Stimulated activated effector memory CD8-positive, alpha-beta T cell treated with anti-CD3 and anti-CD28 coated beads, Interleukin-12 subunit alpha, Interleukin-12 subunit beta, amount 100 ng/mL, for 72 hours (primary cell): ENCODE measurements around the gene NTHL1.

Experiments
- ATAC-seq: fragments of 150-1000 bp; cut with Tn5 transposase; 2 replicates; pipeline ENCODE4 v1.10.0; 2021
- DNase-seq, 2 donors: peaks; one replicate each; pipeline ENCODE4 v3.0.0; 2021 to 2022; ENCODE audit warnings: low spot score in 2 of 2
- H3K27ac Mint-ChIP-seq: one replicate; pipeline ENCODE4 v1.8.0; 2022; ENCODE audit warnings: mild to moderate bottlenecking, mixed read lengths
- H3K36me3 Mint-ChIP-seq: one replicate; pipeline ENCODE4 v1.8.0; 2022; ENCODE audit warnings: mild to moderate bottlenecking, mixed read lengths
- H3K4me1 Mint-ChIP-seq: one replicate; pipeline ENCODE4 v1.8.0; 2022; ENCODE audit warnings: mixed read lengths
- H3K4me3 Mint-ChIP-seq: one replicate; pipeline ENCODE4 v1.8.0; 2022; ENCODE audit warnings: mild to moderate bottlenecking, mixed read lengths
- H3K9me3 Mint-ChIP-seq: one replicate; pipeline ENCODE4 v1.8.0; 2022; ENCODE audit warnings: mixed read lengths

The NTHL1 gene

GRCh38 chr16:2033057-2033908 lies 14.4 kb downstream of the NTHL1 start:
- Mint-ChIP-seq H3K4me1 (peaks cover 6% of the 10 kb centered on the region), H3K27ac (no peak overlapping the region), H3K9me3 (no peaks in the 10 kb centered on the region), H3K4me3 (no peak overlapping the region), H3K36me3 (no peaks in the 10 kb centered on the region)
- DNase-seq = no peak
- peak; percentile 5 for ATAC-seq

DNA sequence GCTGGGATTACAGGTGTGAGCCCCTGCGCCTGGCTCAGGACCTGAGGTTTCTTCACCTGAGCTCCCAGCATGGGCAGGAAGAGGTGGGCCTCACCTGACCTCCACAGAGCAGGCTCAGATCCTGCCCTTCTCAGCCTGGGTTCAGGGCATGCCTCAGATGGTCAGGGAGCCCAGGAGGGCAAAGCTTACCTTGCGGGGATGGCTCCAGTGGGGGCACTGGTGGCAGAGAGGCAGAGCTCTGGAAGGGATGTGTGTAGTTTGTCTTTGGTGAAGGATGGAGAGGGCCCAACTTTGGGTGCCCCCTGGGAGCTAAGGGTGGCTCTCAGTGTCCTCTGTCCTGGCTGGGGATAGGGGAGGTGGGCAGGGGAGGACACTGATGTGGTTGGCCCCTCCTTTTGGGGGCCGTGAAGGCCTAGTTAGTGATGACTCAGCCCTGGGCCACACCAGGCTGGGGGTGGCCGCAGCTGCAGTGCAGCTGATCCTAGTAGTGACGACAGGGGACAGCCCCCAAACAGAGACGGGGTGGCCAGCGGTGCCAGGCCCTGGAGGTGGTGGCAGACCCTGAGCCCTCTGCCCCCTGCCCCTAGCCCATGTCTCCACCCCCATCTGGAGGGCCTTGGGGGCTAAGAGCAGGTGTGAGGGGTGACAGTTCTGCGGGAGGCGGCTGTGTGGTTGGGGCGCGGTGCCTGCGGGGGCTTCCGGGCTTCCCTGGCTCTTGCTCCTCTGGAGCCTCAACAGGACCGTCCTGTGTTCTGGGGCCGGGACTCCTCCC lies 15.2 kb downstream of the NTHL1 start:
- ATAC-seq (no peak), DNase-seq (no peak)
- Mint-ChIP-seq H3K4me1 (peaks cover 8% of the 10 kb centered on the region), H3K9me3 (no peaks in the 10 kb centered on the region), H3K36me3 (no peaks in the 10 kb centered on the region), H3K27ac (peak overlapping the region; percentile 78), H3K4me3 (no peak overlapping the region)

DNA sequence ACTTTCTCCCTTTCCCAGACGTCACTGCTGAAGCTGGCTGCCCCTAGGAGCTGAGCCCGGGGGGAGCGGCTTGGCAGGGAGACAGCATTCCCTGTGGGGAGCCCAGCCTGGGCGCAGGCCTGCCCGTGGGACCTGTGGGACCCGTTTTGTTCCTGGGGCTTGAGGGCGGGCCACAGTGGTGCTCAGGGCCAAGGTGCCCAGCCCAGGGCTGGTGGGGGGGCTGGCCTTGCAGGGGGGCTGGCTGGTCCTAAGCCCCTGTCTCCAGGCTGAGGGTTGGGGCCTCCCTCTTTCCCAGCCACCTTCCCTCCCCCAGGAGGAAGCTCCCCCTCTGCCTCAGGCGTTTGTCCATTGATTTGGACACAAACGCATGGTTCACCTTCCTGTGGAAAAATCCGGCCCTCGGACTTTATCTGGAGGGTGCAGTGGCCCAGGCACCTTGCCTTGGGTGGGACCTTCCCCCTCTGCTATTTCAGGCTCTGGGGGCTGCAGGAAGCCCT lies 16.5 kb downstream of the NTHL1 start:
- peak overlapping the region; percentile 78 for H3K27ac Mint-ChIP-seq
- ATAC-seq = no peak
- no peaks in the 10 kb centered on the region for H3K9me3 Mint-ChIP-seq
- no peak overlapping the region for H3K4me3 Mint-ChIP-seq
- no peak for DNase-seq
- no peaks in the 10 kb centered on the region for H3K36me3 Mint-ChIP-seq
- peaks cover 10% of the 10 kb centered on the region for H3K4me1 Mint-ChIP-seq

DNA sequence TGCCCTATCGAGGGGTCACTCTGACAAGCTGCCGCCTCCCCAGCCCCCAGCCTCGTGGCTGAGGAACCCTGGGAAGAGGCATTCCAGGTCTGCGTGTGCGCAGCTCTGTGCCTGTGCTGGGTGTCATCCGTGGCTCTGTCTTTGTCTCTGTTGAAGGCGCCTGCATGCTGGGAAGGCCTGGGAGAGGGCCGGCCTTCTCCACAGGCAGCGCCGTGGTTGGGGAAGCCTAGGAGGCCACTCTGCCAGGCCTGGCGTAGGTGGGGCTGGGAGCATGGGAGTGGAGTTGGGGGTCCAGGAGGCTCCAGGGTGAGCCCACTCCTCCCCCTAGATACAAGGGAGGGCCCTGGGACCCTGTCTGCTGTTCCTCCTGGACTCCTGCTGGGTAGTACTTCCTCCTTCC lies 17.6 kb downstream of the NTHL1 start:
- Mint-ChIP-seq H3K4me1 (peaks cover 17% of the 10 kb centered on the region), H3K9me3 (no peaks in the 10 kb centered on the region), H3K36me3 (no peaks in the 10 kb centered on the region), H3K4me3 (no peak overlapping the region), H3K27ac (no peak overlapping the region)
- DNase-seq (no peak), ATAC-seq (no peak)

DNA sequence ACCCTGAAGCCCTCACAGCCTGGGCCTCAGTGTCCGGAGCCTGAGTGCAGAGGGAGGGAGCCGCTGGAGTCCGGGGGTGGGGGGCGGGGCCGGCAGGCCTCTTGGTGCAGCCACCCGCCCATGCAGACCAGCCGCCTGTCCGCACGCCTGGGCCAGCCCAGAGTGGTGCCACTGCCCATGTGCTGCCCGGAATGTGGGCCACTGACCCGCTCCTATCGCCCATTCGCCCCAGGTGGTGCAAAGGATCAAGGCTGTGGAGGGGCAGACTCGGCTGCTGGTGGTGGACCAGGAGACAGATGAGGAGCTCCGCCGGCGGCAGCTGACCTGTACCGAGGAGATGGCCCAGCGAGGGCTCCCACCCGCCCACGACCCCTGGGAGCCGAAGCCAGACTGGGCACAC lies 18.3 kb downstream of the NTHL1 start:
- H3K4me3 Mint-ChIP-seq = no peak overlapping the region
- H3K9me3 Mint-ChIP-seq = no peaks in the 10 kb centered on the region
- no peak for ATAC-seq
- H3K27ac Mint-ChIP-seq = no peak overlapping the region
- no peaks in the 10 kb centered on the region for H3K36me3 Mint-ChIP-seq
- DNase-seq = no peak
- H3K4me1 Mint-ChIP-seq = peaks cover 17% of the 10 kb centered on the region

DNA sequence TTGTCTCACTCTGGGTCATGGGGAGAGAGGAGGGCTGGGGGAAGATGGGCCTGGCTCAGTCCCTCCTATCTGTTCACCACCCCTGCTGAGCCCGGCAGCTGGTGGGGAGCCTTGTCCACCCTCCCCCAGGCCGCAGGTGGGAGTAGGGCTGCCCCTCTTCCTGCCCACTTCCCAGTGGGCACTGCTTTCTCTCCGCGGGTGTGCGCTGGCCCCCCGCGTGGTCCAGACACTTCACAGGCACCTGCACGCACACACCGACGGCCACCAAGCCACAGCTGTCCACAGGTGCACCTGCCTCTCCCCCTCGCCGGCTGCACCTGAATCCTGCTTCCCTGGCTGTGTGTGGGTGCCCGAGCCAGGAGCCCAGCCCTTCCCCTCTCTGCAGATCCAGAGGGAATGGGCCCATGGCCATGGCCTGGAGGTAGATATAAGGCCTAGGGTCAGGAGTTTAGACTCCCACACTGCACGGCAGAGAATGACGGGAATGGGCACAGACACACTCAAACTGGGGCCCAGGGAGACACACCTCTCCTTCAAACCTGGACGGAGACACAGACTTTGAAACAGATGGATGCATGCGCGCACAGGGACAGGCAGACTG lies 18.9 kb downstream of the NTHL1 start:
- ATAC-seq = no peak
- Mint-ChIP-seq H3K36me3 (no peaks in the 10 kb centered on the region), H3K9me3 (no peaks in the 10 kb centered on the region), H3K4me3 (no peak overlapping the region), H3K27ac (no peak overlapping the region), H3K4me1 (peaks cover 17% of the 10 kb centered on the region)
- no peak for DNase-seq

- Mint-ChIP-seq H3K4me3 (peak overlapping the region; percentile 55), H3K36me3 (no peaks in the 10 kb centered on the region), H3K27ac (no peak overlapping the region), H3K9me3 (no peaks in the 10 kb centered on the region), H3K4me1 (peaks cover 22% of the 10 kb centered on the region)
- ATAC-seq (no peak), DNase-seq (no peak)
Observed at GRCh38 chr16:2028146-2028545, 19.5 kb downstream of the NTHL1 start.

DNA sequence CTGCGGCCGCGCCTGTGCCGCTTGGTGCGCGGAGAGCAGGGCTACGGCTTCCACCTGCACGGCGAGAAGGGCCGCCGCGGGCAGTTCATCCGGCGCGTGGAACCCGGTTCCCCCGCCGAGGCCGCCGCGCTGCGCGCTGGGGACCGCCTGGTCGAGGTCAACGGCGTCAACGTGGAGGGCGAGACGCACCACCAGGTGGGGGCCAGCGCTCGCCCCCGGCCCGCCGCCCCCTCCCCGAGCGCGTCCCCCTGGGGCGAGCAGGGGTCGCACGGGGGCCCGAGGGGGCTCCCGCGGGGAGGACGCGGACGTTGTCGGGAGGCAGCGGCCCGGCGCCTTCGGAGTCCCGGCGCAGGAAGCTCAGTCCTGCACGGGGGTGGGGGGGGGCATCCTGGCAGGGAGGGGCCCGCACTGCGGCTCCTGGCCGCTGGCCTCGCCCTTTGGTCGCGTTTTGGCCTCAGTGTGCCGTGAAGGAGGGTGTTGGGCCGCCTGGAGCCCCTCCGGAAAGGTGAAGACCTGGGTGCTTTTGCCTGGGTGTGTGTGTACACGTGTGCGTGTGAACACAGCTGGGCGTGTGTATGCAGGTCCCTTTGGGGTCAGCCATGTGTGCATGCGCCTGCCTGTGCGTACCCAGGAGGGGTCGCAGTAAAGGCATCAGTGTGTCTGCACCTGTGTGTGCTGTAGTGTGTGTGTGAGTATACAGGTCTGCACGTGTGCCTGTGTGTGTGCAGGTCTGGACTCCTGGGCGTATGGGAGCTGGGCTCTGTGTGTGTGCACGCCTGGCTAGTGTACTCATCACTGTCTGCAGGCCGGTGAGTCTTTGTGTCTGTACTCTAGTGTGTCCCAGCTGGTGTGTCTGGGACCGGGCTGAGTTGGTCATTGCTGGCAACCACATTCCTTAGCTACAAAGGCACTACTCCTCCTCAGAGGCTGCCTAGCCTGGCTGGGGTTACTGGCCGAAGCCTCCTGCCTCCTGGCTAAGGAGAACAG lies 20.3 kb downstream of the NTHL1 start:
- no peaks in the 10 kb centered on the region for H3K36me3 Mint-ChIP-seq
- H3K27ac Mint-ChIP-seq = no peak overlapping the region
- DNase-seq (no peak), ATAC-seq (peak; percentile 25)
- peaks cover 27% of the 10 kb centered on the region for H3K4me1 Mint-ChIP-seq
- H3K9me3 Mint-ChIP-seq = no peaks in the 10 kb centered on the region
- H3K4me3 Mint-ChIP-seq = peak overlapping the region; percentile 55

- DNase-seq (no peak), ATAC-seq (peak; percentile 1)
- Mint-ChIP-seq H3K36me3 (no peaks in the 10 kb centered on the region), H3K27ac (no peak within 1 kb of the TSS), H3K9me3 (no peaks in the 10 kb centered on the region), H3K4me1 (peaks cover 24% of the 10 kb centered on the region), H3K4me3 (peak within 1 kb of the TSS; percentile 55)
Observed at GRCh38 chr16:2026461-2027023, 21.1 kb downstream of the NTHL1 start, which contains the start of gene NHERF2. NHERF2 (plus strand) TSS chr16:2026902; CDS start chr16:2027006, 104 bp downstream.

DNA sequence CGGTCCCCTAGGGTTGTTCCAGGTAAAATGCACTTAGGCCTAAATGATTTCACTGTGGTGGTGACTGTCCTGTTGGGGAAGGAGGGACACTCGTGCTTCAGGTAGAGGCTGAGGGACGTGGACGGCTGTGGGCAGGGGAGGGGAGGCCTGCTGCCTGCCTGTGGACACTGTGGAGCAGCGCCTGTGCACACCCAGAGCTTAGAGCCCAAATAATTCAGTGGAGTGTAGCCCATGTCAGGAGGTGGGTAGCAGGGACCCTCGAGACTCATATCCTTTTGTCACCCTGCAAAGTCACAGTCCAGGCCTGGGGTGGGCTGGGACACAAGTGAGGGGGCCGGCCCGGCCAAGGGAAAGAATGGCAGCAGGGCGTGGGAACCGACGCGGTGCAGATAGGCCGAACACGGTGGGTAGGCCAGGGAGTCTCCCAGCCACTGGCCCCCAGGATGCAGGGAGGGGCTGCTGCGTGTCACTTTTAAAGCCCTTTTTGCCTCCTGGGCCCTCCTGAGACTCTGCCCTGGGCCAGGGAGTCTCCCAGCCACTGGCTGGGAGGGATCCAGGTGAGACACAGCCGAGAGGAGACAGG lies 21.7 kb downstream of the NTHL1 start:
- DNase-seq (no peak), ATAC-seq (no peak)
- Mint-ChIP-seq H3K4me1 (peaks cover 24% of the 10 kb centered on the region), H3K9me3 (no peaks in the 10 kb centered on the region), H3K27ac (no peak overlapping the region), H3K4me3 (peak overlapping the region; percentile 55), H3K36me3 (no peaks in the 10 kb centered on the region)

GRCh38 chr16:2025251-2025650 lies 22.4 kb downstream of the NTHL1 start:
- ATAC-seq (no peak), DNase-seq (no peak)
- Mint-ChIP-seq H3K36me3 (no peaks in the 10 kb centered on the region), H3K9me3 (no peaks in the 10 kb centered on the region), H3K27ac (peak overlapping the region; percentile 52), H3K4me3 (peak overlapping the region; percentile 55), H3K4me1 (peaks cover 30% of the 10 kb centered on the region)

DNA sequence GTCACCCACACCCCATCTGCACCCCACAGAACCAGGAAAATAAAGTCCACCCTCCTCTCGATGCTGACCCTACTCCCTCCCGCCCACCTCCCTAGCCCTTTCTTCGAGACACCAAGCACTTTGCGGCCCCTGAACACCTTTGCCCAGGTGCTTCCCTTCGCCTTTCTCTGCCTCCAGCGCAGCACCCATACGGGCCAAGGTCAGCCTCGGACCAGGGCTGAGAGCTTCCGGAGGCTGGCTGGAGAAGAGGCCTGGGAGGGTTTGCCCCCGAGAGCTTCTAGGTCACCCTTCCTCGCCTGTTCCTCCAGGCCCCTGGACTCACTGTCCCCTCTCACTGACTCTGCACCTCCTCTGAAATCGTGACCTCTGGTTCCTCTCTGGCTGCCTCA lies 23.6 kb downstream of the NTHL1 start:
- H3K4me3 Mint-ChIP-seq = no peak overlapping the region
- DNase-seq = no peak
- no peaks in the 10 kb centered on the region for H3K36me3 Mint-ChIP-seq
- H3K4me1 Mint-ChIP-seq = peaks cover 30% of the 10 kb centered on the region
- no peak overlapping the region for H3K27ac Mint-ChIP-seq
- no peaks in the 10 kb centered on the region for H3K9me3 Mint-ChIP-seq
- ATAC-seq = no peak

- Mint-ChIP-seq H3K36me3 (no peaks in the 10 kb centered on the region), H3K4me1 (peaks cover 30% of the 10 kb centered on the region), H3K4me3 (peak overlapping the region; percentile 74), H3K27ac (peak overlapping the region; percentile 87), H3K9me3 (no peaks in the 10 kb centered on the region)
- DNase-seq = peak; percentile 99
- peak; percentile 83 for ATAC-seq
Observed at GRCh38 chr16:2023092-2024031, 24.3 kb downstream of the NTHL1 start.
